Mammary epithelial cell (primary cell): Measurements from ENCODE around the gene CLMP.

Experiments
- EZH2 ChIP-seq: IDR thresholded peaks from 2 replicates; pipeline ENCODE4 v1.6.1; 2012; ENCODE audit warnings: low read length, inconsistent platforms, borderline replicate concordance
- TF ChIP-seq, protein P1 (sequence below), 2 donors: IDR thresholded peaks in 1 of 2; conservative IDR thresholded peaks in 1 of 2; 2 replicates each; pipeline ENCODE4 v1.5.1; 2011 to 2012; ENCODE audit warnings: inconsistent platforms in 2 of 2, low read length in 2 of 2, mild to moderate bottlenecking in 2 of 2, control low read depth in 1 of 2, low read depth in 1 of 2; ENCODE audit not compliant: insufficient read depth in 1 of 2; ENCODE audit errors: extremely low read depth in 1 of 2

DNA sequence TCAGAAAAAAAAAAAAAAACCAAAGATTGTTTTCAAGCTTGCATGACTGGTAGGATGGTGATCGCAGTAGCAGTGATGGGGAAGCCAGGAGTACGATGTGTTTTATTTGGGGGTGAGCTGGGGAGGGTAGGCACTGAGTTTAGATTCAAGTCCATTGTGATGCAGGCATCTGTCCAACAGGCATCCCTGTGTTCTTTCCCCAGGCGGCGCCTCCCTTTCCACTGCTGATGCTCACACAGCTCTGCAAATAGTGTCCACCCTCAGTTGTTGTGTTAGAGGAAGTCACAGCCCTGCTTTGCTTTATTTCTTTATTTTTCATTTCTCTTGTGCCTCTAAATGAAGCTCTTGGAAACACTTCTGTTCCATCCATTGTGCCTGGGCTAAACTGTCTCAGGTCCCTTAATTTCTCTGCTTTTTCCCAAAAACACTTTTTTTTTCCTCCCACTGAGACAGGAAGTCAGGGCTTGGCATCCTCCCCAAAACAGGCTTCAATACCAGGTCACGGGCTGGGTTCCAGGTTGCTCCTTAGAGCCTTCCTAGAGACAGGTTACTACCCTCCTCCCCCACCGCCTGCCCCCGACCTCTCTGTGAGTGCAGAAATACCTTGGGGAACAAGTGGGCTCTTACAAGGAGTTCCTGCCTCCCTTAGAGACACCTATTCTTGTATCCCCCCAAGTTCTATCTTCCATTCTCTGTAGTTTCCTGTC lies 94.5 kb downstream of the CLMP start:
- no peak for TF ChIP-seq EZH2
- TF ChIP-seq, protein P1, sequence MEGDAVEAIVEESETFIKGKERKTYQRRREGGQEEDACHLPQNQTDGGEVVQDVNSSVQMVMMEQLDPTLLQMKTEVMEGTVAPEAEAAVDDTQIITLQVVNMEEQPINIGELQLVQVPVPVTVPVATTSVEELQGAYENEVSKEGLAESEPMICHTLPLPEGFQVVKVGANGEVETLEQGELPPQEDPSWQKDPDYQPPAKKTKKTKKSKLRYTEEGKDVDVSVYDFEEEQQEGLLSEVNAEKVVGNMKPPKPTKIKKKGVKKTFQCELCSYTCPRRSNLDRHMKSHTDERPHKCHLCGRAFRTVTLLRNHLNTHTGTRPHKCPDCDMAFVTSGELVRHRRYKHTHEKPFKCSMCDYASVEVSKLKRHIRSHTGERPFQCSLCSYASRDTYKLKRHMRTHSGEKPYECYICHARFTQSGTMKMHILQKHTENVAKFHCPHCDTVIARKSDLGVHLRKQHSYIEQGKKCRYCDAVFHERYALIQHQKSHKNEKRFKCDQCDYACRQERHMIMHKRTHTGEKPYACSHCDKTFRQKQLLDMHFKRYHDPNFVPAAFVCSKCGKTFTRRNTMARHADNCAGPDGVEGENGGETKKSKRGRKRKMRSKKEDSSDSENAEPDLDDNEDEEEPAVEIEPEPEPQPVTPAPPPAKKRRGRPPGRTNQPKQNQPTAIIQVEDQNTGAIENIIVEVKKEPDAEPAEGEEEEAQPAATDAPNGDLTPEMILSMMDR (conservative IDR thresholded peaks at IDR 0.05 in 1 of 2, IDR thresholded peaks at IDR 0.05 in 1 of 2; ENCODE audit: extremely low read depth in 1 of 2, insufficient read depth in 1 of 2, low read depth in 1 of 2, low read length in 2 of 2) = no peak
